ENCODE results near the gene TRDMT1.

DNA sequence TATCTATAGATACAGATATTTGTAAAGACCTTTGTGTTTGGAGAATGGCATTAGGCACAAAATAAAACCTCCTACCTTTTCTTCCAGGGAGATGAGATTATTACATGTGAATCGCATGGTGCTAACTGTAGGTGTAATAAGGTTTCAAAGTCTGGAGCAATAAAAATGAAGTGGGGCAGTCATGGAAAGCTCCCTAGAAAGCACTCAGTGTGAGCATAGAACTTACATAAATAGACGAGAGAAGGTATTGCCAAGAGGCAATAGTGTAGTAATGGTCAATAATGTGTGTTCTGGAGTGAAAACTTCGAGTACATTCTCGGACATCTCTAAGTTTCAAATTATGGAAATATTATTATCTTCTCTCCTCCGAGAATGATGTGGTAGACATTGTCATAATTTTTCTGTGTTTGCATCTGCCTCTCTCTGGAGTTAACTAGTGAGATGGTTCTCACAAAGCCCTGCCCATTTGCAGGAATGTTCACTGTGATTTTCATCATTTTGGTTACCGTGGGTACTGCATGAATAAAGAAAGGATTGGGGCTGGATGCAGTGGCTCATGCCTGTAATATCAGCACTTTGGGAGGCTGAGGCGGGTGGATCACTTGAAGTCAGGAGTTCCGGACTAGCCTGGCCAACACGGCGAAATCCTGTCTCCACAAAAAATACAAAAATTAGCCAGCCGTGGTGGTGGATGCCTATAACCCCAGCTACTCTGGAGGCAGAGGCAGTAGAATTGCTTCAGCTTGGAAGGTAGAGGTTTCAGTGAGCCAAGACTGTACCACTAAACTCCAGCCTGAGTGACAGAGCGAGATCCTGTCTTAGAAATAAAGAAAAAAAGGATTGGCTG lies 37.2 kb upstream of the TRDMT1 start:
- TF ChIP-seq, protein P1, sequence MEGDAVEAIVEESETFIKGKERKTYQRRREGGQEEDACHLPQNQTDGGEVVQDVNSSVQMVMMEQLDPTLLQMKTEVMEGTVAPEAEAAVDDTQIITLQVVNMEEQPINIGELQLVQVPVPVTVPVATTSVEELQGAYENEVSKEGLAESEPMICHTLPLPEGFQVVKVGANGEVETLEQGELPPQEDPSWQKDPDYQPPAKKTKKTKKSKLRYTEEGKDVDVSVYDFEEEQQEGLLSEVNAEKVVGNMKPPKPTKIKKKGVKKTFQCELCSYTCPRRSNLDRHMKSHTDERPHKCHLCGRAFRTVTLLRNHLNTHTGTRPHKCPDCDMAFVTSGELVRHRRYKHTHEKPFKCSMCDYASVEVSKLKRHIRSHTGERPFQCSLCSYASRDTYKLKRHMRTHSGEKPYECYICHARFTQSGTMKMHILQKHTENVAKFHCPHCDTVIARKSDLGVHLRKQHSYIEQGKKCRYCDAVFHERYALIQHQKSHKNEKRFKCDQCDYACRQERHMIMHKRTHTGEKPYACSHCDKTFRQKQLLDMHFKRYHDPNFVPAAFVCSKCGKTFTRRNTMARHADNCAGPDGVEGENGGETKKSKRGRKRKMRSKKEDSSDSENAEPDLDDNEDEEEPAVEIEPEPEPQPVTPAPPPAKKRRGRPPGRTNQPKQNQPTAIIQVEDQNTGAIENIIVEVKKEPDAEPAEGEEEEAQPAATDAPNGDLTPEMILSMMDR (IDR thresholded peaks at IDR 0.05) = no peak
- no peak for TF ChIP-seq EZH2 (IDR thresholded peaks at IDR 0.05; ENCODE audit: borderline replicate concordance, insufficient read depth, low read depth, low read length, poor library complexity, severe bottlenecking)

Data from B cell (primary cell).